Astrocyte (in vitro differentiated cells and primary cell): ENCODE data around the gene FOXA2. TPM values are rescaled to one million over a fixed set of nuclear protein-coding genes. Genes with fewer than 3 reads are reported as not detected.

Source experiments
- DNase-seq: peaks from one replicate; pipeline ENCODE4 v3.0.0-alpha.2; 2010; ENCODE audit warnings: low read depth
- FAIRE-seq: peaks from 2 replicates; lab custom pipeline; 2011; peaks lifted over from hg19 to GRCh38; lab: Jason Lieb, UNC
- H2AFZ ChIP-seq: 2 replicates; pipeline ENCODE4 v1.6.0; 2012; ENCODE audit warnings: low read depth, low read length, inconsistent platforms
- H3K27ac ChIP-seq: 2 replicates; pipeline ENCODE4 v1.5.1; 2011; ENCODE audit warnings: low read depth, low read length, inconsistent platforms
- H3K27me3 ChIP-seq: 2 replicates; pipeline ENCODE4 v1.6.0; 2011; ENCODE audit warnings: low read length, inconsistent platforms; ENCODE audit not compliant: insufficient read depth
- H3K36me3 ChIP-seq: 2 replicates; pipeline ENCODE4 v1.5.1; 2011; ENCODE audit warnings: low read length, inconsistent platforms; ENCODE audit not compliant: insufficient read depth
- H3K4me1 ChIP-seq: 2 replicates; pipeline ENCODE4 v1.5.1; 2011; ENCODE audit warnings: low read length, inconsistent platforms; ENCODE audit not compliant: insufficient read depth
- H3K4me2 ChIP-seq: 2 replicates; pipeline ENCODE4 v1.6.0; 2012; ENCODE audit warnings: low read length, inconsistent platforms
- H3K4me3 ChIP-seq: 2 replicates; pipeline ENCODE4 v1.5.1; 2011; ENCODE audit warnings: low read depth, mild to moderate bottlenecking, low read length, inconsistent platforms; ENCODE audit not compliant: insufficient read depth
- H3K79me2 ChIP-seq: 2 replicates; pipeline ENCODE4 v1.6.0; 2012; ENCODE audit warnings: mild to moderate bottlenecking, low read length, inconsistent platforms; ENCODE audit not compliant: insufficient read depth
- H3K9ac ChIP-seq: 2 replicates; pipeline ENCODE4 v1.6.0; 2012; ENCODE audit warnings: mild to moderate bottlenecking, low read length, inconsistent platforms
- H3K9me3 ChIP-seq: 2 replicates; pipeline ENCODE4 v1.5.1; 2012; ENCODE audit warnings: low read depth, mild to moderate bottlenecking, low read length, inconsistent platforms; ENCODE audit not compliant: insufficient read depth
- H4K20me1 ChIP-seq: 2 replicates; pipeline ENCODE4 v1.6.0; 2012; ENCODE audit warnings: low read length, inconsistent platforms; ENCODE audit not compliant: insufficient read depth
- H3K27ac Mint-ChIP-seq: one replicate; pipeline ENCODE4 v1.8.0; 2021; ENCODE audit warnings: mild to moderate bottlenecking, mixed read lengths; ENCODE audit not compliant: unreplicated experiment
- H3K27me3 Mint-ChIP-seq: one replicate; pipeline ENCODE4 v1.8.0; 2021; ENCODE audit warnings: low read depth, mixed read lengths; ENCODE audit not compliant: unreplicated experiment
- H3K36me3 Mint-ChIP-seq: one replicate; pipeline ENCODE4 v1.8.0; 2021; ENCODE audit warnings: low read depth, mixed read lengths; ENCODE audit not compliant: unreplicated experiment
- H3K4me1 Mint-ChIP-seq: one replicate; pipeline ENCODE4 v1.8.0; 2021; ENCODE audit warnings: low read depth, mixed read lengths; ENCODE audit not compliant: unreplicated experiment
- H3K4me3 Mint-ChIP-seq: one replicate; pipeline ENCODE4 v1.8.0; 2021; ENCODE audit warnings: mild to moderate bottlenecking, moderate library complexity, mixed read lengths; ENCODE audit not compliant: unreplicated experiment
- H3K9me3 Mint-ChIP-seq: one replicate; pipeline ENCODE4 v1.8.0; 2021; ENCODE audit warnings: mild to moderate bottlenecking, mixed read lengths; ENCODE audit not compliant: unreplicated experiment
- CTCF ChIP-seq: IDR thresholded peaks from 2 replicates; pipeline ENCODE4 v1.5.1; 2011; ENCODE audit warnings: low read depth, mild to moderate bottlenecking, inconsistent platforms, low read length, moderate library complexity; ENCODE audit not compliant: insufficient read depth
- EZH2 ChIP-seq: IDR thresholded peaks from 2 replicates; pipeline ENCODE4 v1.6.1; 2012; ENCODE audit warnings: mild to moderate bottlenecking, low read length, inconsistent platforms; ENCODE audit not compliant: insufficient read depth
- total RNA-seq: library from RNA; stranded (reverse); gene quantifications from 2 replicates; pipeline ENCODE4 v1.2.1, GENCODE V29; 2021

Gene FOXA2
- total RNA-seq, 1 donor from 2014 or later = not detected

- no peak for FAIRE-seq
- Histone ChIP-seq H3K4me2 (no peak overlapping the region), H3K4me3 (no peak overlapping the region), H3K9ac (no peak overlapping the region), H3K27me3 (peaks cover 26% of the 10 kb centered on the region), H2AFZ (no peak overlapping the region), H3K36me3 (no peaks in the 10 kb centered on the region), H3K79me2 (no peaks in the 10 kb centered on the region), H4K20me1 (no peaks in the 10 kb centered on the region), H3K27ac (no peak overlapping the region), H3K4me1 (no peaks in the 10 kb centered on the region), H3K9me3 (no peaks in the 10 kb centered on the region)
- DNase-seq = no peak
- peaks cover 9% of the 10 kb centered on the region for H3K9me3 Mint-ChIP-seq
- no peak overlapping the region for H3K4me3 Mint-ChIP-seq
- no peak overlapping the region for H3K27ac Mint-ChIP-seq
- no peaks in the 10 kb centered on the region for H3K36me3 Mint-ChIP-seq
- H3K27me3 Mint-ChIP-seq = peaks cover 76% of the 10 kb centered on the region
- H3K4me1 Mint-ChIP-seq = no peaks in the 10 kb centered on the region
- TF ChIP-seq EZH2 = no peak
- TF ChIP-seq CTCF = no peak
Observed at GRCh38 chr20:22590662-22591061, 6.3 kb upstream of the FOXA2 start.

- Mint-ChIP-seq H3K27ac (peak overlapping the region; percentile 69), H3K9me3 (peaks cover 14% of the 10 kb centered on the region), H3K36me3 (no peaks in the 10 kb centered on the region), H3K4me3 (peak overlapping the region; percentile 40), H3K27me3 (peaks cover 77% of the 10 kb centered on the region), H3K4me1 (no peaks in the 10 kb centered on the region)
- no peaks in the 10 kb centered on the region for H3K4me1 ChIP-seq
- H2AFZ ChIP-seq = no peak overlapping the region
- TF ChIP-seq CTCF (no peak), EZH2 (no peak)
- no peak overlapping the region for H3K9ac ChIP-seq
- no peak for DNase-seq
- no peak overlapping the region for H3K4me3 ChIP-seq
- no peaks in the 10 kb centered on the region for H4K20me1 ChIP-seq
- FAIRE-seq = no peak
- H3K36me3 ChIP-seq = no peaks in the 10 kb centered on the region
- H3K27me3 ChIP-seq = peaks cover 44% of the 10 kb centered on the region
- no peaks in the 10 kb centered on the region for H3K79me2 ChIP-seq
- H3K27ac ChIP-seq = no peak overlapping the region
- no peaks in the 10 kb centered on the region for H3K9me3 ChIP-seq
- H3K4me2 ChIP-seq = no peak overlapping the region
Observed at GRCh38 chr20:22586645-22587310, 2.4 kb upstream of the FOXA2 start.

DNA sequence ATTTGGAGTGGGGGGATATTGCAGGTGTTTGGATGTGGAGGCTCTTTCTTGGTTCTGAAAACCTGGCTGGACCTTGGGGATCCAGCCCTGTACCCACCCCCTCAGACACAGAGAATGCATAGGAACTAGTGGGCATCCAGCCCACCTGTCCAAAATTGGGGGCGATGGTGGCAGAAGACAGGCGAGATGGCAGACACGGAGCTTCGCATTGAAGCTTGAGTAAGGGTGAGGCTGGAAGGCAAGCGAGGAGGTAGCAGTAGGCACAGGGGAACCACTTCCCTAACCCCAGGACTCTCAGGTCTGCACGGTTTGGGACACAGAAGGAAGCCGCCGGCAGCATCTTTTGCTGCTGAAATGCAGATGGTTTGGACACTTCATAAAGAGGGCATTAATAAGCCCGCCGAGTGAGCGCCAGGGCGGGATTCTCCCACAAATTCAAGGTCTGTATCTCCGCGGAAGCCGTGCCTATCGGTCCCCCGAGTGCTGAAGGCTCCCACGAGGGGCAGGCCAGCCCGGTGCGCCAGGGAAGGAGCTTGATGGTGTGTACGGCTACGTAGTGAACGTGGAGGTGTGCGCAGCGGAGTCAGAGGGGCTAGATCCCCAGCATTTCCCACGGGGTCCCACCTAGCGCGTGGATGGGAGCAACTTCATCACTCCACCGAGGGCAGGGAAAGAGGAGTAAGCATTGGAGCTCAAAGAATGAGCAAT is 1.6 kb upstream of the FOXA2 start:
- FAIRE-seq (no peak), DNase-seq (no peak)

More for the DNA sequence above, 1.6 kb upstream of the FOXA2 start:
- Histone ChIP-seq H3K36me3 (no peaks in the 10 kb centered on the region), H4K20me1 (no peaks in the 10 kb centered on the region), H3K9ac (no peak overlapping the region), H3K27me3 (peaks cover 53% of the 10 kb centered on the region), H2AFZ (no peak overlapping the region), H3K4me3 (no peak overlapping the region), H3K4me2 (no peak overlapping the region), H3K9me3 (no peaks in the 10 kb centered on the region), H3K27ac (no peak overlapping the region), H3K79me2 (no peaks in the 10 kb centered on the region), H3K4me1 (no peaks in the 10 kb centered on the region)
- no peak for TF ChIP-seq EZH2
- no peak for TF ChIP-seq CTCF
- no peak overlapping the region for H3K27ac Mint-ChIP-seq
- H3K9me3 Mint-ChIP-seq = peaks cover 21% of the 10 kb centered on the region
- H3K4me1 Mint-ChIP-seq = no peaks in the 10 kb centered on the region
- H3K27me3 Mint-ChIP-seq = peaks cover 77% of the 10 kb centered on the region
- no peaks in the 10 kb centered on the region for H3K36me3 Mint-ChIP-seq
- no peak overlapping the region for H3K4me3 Mint-ChIP-seq
